Measurements from ENCODE around the gene ABLIM2. TPM values are rescaled to one million over a fixed set of nuclear protein-coding genes. Genes with fewer than 3 reads are reported as not detected.

ABLIM2 gene
- polyA plus RNA-seq, 1 donor = 16.0 TPM

DNA sequence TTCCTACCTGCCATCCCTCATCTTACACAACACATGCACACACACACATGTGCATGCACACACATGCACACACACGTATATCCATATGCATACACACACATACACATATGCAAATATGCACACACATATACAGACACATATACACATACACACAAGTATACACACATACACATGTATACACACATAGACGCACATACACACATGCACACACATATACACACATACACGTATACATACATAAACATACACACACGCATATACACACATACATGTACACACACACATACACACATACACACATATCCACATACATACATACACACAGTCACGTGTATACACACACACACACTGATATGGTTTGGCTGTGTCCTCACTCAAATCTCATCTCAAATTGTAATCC, 182.0 kb downstream of the ABLIM2 start:
- DNase-seq = no peak

- DNase-seq = no peak
These were observed 182.6 kb downstream of the ABLIM2 start for GRCh38 chr4:7976025-7976424.

DNA sequence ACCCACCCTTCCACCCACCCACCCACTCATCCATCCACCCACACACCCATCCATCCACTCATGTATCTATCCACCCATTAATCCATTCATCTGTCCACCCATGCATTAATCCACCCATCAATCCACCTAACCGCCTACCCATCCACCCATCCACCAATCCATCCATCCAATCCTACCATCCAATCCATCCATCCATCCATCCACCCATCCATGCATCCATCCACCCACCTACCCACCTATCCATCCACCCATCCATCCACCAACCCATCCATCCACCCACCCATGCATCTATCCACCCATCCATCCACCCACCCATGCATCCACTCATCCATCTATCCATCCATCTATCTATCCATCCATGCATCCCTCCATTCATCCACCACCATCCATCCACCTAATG, 184.2 kb downstream of the ABLIM2 start:
- DNase-seq = no peak

DNA sequence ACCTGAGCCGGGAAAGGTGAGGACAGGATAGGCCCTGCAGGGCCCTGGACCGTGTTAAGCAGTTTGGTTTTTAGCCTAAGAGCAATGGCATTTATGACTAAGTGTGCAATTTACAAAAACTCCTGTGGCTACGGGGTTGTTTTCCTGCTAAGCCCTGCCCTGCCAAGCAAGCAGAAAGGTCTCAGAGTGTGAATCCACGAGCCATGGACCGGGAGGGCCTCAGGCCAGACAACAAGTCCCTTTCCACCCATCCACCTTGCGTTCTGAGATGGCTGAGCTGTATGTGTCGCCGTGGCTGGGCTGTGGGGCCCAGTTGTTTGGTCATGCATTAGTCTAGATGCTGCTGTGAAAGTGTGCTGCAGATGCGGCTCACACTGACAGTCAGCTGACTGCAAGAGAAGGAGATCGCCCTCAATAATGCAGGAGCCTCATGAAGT, 185.1 kb downstream of the ABLIM2 start:
- DNase-seq = no peak

GRCh38 chr4:7971881-7972500, 186.6 kb downstream of the ABLIM2 start:
- no peak for DNase-seq

DNA sequence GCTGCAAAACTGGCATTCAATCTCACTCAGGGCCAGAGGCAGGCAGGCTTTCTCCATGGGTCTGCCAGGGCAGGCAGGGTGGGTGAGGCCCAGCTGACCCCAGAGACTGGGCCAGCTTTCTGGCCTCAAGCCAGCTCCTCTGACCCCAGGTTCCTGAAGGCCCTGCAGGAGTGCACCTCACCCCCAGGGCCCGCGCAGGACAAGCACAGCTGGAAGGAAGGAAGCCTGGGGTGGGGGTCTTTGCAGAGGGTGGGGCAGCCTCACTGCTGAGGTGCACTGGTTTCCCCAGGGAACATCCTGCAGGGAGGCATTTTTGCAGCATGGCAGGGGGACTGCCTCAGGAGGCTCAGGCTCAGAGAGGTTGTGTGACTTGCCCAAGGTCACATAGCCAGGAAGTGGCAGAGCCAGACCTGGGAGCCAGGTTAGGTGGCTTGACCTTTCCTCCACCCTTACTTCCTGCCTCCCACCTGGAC, 187.4 kb downstream of the ABLIM2 start:
- no peak for DNase-seq

DNA sequence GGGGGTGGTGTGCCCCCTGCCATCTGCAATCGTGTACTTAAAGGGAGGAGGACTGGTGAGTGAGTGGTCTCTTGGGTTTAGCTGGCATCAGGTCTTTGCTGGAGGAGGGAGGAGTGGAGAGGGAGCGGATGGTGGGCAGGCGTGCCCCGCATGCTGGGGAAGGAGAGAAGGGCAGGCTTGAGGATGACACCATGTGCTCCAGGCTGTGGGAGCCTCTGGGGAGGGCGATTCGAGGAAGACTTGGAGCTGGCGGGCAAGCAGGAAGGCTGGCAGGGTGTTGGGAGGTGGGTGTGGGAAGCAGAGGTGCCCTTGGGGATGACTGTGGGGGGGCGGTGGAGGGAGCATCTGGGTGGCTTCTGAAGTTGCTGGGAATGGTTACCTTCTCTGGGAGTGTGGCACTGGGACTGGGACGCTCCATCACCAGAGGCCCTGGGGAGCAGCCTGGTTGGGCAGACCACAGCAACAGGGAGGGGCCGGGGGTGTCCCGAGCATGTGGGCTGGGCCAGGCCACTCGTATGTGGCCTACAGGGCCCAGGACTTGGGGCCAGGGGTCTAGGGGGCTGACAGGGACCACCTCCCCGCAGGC, 188.2 kb downstream of the ABLIM2 start:
- DNase-seq = no peak

GRCh38 chr4:7968262-7968896, 190.2 kb downstream of the ABLIM2 start:
- DNase-seq = no peak

GRCh38 chr4:7967501-7968261, 190.9 kb downstream of the ABLIM2 start:
- no peak for DNase-seq

DNA sequence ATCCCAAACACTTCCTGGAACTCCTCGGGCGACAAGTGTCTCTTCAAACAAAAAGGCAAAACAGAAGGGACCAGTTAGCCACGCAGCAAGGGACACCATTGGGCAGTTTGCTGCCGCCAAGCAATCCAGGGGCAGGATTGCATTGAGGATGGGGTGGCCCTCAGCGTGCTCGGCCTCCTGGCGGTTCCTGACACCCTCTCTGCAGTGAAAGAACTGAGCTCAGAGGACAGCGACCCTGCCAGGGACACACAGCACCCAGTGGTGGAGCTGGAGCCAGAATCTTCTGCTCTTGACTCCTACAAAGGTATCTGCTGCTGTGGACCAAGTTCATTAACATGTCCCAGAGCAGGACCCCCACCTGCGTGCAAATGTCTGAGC, 191.6 kb downstream of the ABLIM2 start:
- no peak for DNase-seq

- no peak for DNase-seq
These were observed 192.1 kb downstream of the ABLIM2 start for GRCh38 chr4:7966281-7967062.

- DNase-seq = no peak
These were observed 193.5 kb downstream of the ABLIM2 start for GRCh38 chr4:7964890-7965662.

DNA sequence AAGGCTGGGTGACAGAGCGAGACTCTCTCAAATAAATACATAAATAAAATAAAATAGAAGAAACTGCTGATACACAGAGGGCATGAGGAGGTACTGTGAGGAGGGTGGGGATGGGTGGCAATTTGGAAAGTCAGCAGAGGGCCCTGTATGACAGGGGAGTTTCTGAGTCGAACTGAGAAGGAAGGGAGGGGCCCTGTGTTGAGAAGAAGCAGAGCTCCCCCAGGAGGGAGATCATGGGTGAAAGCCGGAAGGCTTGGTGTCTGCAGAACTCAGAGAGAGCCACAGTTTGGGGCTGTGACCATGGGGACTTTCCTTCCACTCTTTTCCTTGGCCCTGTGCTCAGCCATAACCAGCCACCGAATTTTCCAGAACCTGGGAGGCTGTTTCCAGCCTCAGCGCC, 194.2 kb downstream of the ABLIM2 start:
- DNase-seq = no peak

DNA sequence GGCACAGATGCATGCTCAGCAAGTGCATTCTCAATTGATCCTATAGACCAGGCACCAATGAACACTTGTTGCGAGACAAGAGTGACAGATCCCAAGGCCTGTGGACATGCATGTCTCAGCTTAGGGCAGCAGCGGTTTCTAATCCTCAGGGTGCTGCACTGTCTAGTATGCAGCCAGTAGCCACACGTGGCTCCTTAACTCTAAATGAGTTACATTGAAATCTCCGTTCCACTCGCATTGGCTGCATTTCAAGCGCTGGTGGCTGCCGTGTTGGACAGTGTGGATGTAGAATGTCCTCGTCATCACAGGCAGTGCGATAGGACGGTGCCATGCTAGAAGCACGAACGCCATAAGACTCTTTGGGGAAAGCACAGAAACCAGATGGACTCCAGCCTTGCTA, 194.9 kb downstream of the ABLIM2 start:
- no peak for DNase-seq

- no peak for DNase-seq
These were observed 195.8 kb downstream of the ABLIM2 start for GRCh38 chr4:7962609-7963508.

DNA sequence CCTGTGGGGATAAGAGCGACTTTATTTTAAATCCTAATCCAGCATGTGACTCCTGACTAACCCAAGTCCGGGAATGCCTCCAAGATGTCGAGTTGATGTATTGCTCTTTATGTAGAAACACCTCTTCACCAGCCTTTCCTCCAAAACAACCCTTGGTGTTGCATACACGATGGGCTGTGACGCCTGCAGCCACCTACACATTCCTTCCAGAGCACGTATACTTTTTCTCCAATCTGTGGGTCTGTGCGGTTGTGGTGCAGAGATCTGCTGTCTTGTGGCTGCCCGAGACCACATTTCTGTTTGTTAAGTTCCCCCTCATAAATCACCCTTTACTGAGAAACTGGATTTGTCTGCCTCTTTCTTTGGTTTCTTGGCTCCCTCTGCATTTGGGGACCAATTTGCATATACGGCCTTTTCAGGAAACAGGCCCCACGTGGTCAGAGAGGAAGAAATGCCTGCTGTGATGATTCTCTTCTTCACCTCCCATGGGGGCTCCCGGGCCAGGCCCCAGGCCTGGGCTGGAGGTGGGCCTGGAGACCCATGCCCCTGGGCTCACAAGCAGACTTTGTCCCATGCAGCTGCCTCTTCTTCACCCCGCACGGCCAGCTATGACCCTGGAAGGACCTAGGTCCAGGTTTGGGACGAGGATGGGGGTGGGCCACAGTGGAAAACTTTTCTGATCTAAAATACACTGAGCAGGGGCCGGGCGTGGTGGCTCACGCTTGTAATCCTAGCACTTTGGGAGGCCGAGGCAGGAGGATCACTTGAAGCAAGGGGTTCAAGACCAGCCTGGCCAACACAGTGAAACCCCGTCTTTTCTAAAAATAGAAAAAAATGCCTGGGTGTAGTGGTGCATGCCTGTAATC, 197.6 kb downstream of the ABLIM2 start:
- DNase-seq = no peak

DNA sequence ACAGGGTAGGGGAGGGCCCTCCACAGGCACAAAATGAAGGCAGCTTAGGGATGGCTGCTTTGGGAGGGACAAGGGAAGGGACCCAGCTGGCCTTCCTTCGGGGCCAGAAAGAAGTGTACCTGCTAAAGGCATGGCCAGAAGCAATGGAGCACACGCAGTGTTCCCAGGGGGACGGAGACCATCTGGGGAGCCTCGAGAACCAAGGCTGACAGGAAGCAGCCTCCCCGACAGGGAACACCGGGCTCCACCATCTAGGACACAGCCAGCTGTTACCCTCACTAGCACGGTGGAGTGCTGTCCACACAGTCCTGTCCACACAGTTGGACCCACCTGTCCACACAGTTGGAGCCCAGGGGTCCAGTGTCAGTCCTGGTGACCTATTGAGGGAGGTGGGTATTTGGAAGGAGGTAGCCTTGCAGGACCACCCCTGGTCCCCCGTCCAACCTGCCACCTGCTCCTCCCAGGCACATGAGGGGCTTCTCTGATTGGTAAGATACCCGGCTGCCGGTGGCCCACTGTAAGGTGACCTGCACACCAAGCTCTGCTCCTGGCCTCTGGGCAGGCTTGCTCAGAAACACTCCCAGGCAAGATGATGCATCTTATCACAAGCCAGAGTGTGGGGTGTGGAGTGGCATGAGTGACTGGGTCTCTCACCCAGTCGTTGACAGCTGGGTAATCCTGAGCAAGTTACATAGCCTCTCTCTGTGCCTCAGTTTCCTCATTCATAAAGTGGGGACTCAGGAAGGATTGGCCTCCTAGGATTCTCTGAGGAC, 198.4 kb downstream of the ABLIM2 start:
- DNase-seq = no peak

DNA sequence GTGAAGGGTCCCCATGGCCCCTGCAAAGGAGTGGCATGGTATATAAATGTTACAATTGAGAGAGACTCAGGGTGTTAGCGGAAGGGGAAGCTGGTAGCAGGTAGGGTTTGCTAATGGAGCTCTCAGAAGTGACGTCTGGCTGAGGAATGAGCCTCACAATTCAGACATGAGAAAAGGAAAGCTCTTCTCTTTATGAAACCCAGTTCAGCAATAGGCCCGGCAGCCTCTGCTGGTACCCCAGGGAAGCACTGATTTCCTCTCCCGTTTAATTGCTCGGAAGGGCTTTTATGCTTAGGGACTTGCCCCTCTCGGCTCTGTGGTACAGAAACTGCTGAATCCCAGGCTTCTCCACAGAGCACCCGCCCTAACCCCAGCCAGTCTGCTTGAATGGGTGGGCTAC, 199.5 kb downstream of the ABLIM2 start:
- DNase-seq = no peak

Data from hindlimb muscle (tissue), 1 donor.